Germinal center (tissue), 1 donor: ENCODE results near the gene RECK.
"Not testable (repeated sequence)": the region's sequence is repeated elsewhere in the genome, so short reads cannot be mapped to it uniquely, and the experiment has no call there.

Experiments
- DNase-seq: peaks from one replicate; pipeline ENCODE4 v3.0.0; 2012; ENCODE audit warnings: mixed read lengths, low spot score

Gene RECK

GRCh38 chr9:36112516-36112915, 75.8 kb downstream of the RECK start:
- DNase-seq = no peak

- no peak for DNase-seq
Measured at GRCh38 chr9:36113999-36114398, 77.3 kb downstream of the RECK start.

GRCh38 chr9:36116593-36116992, 79.9 kb downstream of the RECK start:
- DNase-seq = no peak

GRCh38 chr9:36118201-36118600, 81.5 kb downstream of the RECK start:
- DNase-seq = no peak

- DNase-seq = no peak
Measured at GRCh38 chr9:36118706-36119105, 82.0 kb downstream of the RECK start.

GRCh38 chr9:36119476-36119875, 82.8 kb downstream of the RECK start:
- DNase-seq = no peak

GRCh38 chr9:36120705-36121104, 84.0 kb downstream of the RECK start:
- no peak for DNase-seq

- no peak for DNase-seq
Measured at GRCh38 chr9:36121971-36122370, 85.3 kb downstream of the RECK start.

GRCh38 chr9:36123515-36123914, 86.8 kb downstream of the RECK start:
- DNase-seq = no peak

GRCh38 chr9:36125062-36125855, 88.5 kb downstream of the RECK start:
- no peak for DNase-seq

- DNase-seq = no peak
Measured at GRCh38 chr9:36126016-36126730, 89.5 kb downstream of the RECK start.

GRCh38 chr9:36127652-36128244, 91.0 kb downstream of the RECK start:
- DNase-seq = peak; percentile 4

GRCh38 chr9:36128349-36128748, 91.6 kb downstream of the RECK start:
- no peak for DNase-seq

GRCh38 chr9:36129139-36129538, 92.4 kb downstream of the RECK start:
- DNase-seq = no peak

GRCh38 chr9:36131666-36132065, 95.0 kb downstream of the RECK start:
- not testable (repeated sequence) for DNase-seq

- no peak for DNase-seq
Measured at GRCh38 chr9:36132086-36132485, 95.4 kb downstream of the RECK start.

- DNase-seq = no peak
Measured at GRCh38 chr9:36134761-36135505, 98.2 kb downstream of the RECK start.

- DNase-seq = no peak
Measured at GRCh38 chr9:36135741-36136271, 99.1 kb downstream of the RECK start.

- peak; percentile 91 for DNase-seq
Measured at GRCh38 chr9:36136272-36136893, 99.7 kb downstream of the RECK start, which contains the start of gene GLIPR2. GLIPR2 (plus strand) TSS chr9:36136733; CDS start chr9:36136779, 46 bp downstream.

- no peak for DNase-seq
Measured at GRCh38 chr9:36136894-36137391, 100.2 kb downstream of the RECK start.

- DNase-seq = no peak
Measured at GRCh38 chr9:36137392-36138004, 100.8 kb downstream of the RECK start.
